ENCODE results near the gene C14orf119.

DNA sequence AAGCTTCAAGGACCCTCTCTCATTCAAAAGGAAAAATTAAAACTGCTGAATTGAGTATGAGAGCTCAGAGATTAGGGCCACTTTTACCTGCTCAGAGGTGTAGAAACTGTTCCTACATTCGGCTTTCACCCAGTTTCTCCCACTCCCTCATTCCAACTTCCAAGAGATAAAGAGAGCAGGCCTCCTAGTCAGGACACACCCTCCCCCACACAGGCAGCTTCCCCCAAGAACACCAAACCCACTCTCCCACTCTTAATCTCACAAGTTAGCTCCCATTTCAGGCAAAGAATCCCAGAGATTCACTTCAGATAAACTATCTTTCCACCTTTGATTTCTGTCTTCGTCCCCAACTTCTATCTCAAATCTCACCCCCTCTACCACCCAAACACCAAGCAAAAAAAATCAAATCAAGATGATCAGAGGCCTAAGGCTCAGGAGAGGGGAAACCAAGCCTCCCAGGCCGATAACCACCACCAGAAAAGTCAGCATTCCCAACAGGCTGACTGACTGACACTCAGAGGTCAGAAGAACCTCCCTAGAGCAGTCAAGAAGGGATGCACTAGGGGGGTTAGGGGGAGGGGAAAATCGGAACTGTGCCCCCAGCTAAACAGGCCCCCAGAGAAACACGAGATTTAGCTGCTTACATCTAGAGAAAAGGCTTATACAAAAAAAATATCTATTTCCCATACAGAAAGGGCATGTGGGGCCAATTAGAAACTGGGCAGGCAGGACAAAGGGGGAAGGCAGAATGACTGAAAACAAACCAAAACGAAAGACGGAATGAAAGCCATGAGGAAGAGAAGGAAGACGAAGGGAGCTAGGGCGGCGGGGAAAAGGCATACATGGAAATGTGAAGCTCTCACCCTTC, 24.8 kb upstream of the C14orf119 start:
- TF ChIP-seq, protein P1, sequence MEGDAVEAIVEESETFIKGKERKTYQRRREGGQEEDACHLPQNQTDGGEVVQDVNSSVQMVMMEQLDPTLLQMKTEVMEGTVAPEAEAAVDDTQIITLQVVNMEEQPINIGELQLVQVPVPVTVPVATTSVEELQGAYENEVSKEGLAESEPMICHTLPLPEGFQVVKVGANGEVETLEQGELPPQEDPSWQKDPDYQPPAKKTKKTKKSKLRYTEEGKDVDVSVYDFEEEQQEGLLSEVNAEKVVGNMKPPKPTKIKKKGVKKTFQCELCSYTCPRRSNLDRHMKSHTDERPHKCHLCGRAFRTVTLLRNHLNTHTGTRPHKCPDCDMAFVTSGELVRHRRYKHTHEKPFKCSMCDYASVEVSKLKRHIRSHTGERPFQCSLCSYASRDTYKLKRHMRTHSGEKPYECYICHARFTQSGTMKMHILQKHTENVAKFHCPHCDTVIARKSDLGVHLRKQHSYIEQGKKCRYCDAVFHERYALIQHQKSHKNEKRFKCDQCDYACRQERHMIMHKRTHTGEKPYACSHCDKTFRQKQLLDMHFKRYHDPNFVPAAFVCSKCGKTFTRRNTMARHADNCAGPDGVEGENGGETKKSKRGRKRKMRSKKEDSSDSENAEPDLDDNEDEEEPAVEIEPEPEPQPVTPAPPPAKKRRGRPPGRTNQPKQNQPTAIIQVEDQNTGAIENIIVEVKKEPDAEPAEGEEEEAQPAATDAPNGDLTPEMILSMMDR (conservative IDR thresholded peaks at IDR 0.05; ENCODE audit: low read depth, low read length): no peak
- TF ChIP-seq EZH2 (IDR thresholded peaks at IDR 0.05; ENCODE audit: borderline replicate concordance, low read depth, low read length, poor library complexity, severe bottlenecking): no peak

Measured in A673 (cell line).